ACHN (cell line): Measurements from ENCODE around the gene GSAP.

Experiments used
- DNase-seq: peaks from one replicate; pipeline ENCODE4 v3.0.0-alpha.2; 2015
- in situ Hi-C: cut with HindIII; loops from 2 replicates; pipeline ENCODE4 v1.10.0; 2017; ENCODE audit warnings: low sequenced_read_pairs, low pct_ligation_motif_present, low pct_unique_long_range_greater_than_20kb

Gene GSAP

DNA sequence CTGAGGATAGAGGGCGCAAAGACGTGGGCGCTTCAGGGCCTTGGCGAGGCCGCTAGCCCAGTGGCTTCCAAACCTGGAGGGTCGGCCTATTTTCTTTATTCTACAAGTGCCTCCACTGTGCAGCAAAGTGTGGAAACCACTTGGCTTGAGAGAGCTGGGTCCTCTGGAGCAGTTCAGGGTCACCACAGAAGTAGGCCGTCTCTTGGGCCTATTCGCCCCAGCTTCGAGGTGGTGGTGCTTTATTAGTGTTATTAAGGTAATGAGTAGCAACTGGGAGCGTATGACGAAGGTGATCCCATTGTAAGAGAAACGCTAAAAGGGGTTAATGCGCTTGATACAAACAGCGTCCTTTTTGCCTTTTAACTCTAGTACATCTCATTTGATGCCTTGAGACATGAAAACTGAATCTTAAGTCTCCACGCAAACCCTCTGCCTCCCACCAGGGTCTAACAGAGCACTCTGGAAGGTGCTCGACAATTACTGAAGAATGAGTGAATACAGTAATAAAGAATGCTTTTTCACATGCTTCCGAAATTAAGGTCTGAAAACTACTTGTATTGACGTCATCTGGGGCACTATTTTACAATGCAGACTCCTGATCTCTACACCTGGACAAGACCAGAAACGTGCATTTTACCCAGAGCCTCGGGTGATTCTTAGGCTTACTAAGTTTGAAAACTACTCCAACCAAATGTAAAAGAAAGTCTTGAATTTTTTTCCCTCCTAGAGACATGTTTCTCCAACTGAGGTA lies 647 bp upstream of the GSAP start:
- in situ Hi-C loops, result no loop called here

DNA sequence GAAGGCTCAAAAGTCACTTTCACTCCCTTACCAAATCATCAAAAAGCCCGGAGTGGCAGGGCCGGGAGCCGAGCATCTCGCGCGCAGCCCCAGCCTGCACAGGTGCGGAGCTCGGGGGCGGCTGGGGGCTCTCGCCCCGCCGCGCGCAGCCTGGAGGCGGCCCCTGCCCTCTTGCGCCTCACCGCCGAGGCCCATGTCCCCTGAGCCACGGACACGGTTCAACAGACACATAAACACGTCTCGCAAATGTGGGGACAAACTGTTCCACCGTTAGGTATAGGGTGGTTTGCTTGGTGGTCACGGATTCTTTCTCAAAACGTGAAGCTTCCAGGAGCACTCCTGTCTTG lies 700 bp downstream of the GSAP start:
- in situ Hi-C loops, result no loop called here
- DNase-seq, result peak; percentile 21

More for the DNA sequence above, 647 bp upstream of the GSAP start:
- DNase-seq, result peak; percentile 38

- no peak for DNase-seq
- in situ Hi-C loops, result no loop called here
Observed at GRCh38 chr7:77413861-77414424, 2.2 kb downstream of the GSAP start.

DNA sequence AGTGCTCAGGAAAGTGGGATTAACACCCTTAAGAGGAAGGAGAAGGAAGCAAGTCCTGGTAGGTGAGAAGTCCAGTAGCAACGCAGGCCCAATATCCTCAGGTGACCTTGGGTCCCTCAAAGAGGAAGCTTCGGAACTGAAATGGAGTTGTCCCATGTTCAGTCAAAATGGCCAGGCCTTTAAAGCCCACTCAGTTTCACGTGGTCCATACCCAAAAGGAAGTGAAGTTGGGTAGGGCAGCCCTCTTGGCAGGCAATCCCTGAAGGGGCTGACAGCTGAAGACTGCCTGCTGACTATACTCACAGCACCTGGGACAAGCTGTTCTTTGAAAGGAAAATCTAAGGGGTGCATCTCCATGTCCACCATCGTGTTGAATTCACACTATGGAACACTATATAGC lies 3.0 kb downstream of the GSAP start:
- DNase-seq, result no peak
- in situ Hi-C loops, result no loop called here

GRCh38 chr7:77409739-77410547 lies 6.2 kb downstream of the GSAP start:
- in situ Hi-C loops, result no loop called here
- DNase-seq, result peak; percentile 55

DNA sequence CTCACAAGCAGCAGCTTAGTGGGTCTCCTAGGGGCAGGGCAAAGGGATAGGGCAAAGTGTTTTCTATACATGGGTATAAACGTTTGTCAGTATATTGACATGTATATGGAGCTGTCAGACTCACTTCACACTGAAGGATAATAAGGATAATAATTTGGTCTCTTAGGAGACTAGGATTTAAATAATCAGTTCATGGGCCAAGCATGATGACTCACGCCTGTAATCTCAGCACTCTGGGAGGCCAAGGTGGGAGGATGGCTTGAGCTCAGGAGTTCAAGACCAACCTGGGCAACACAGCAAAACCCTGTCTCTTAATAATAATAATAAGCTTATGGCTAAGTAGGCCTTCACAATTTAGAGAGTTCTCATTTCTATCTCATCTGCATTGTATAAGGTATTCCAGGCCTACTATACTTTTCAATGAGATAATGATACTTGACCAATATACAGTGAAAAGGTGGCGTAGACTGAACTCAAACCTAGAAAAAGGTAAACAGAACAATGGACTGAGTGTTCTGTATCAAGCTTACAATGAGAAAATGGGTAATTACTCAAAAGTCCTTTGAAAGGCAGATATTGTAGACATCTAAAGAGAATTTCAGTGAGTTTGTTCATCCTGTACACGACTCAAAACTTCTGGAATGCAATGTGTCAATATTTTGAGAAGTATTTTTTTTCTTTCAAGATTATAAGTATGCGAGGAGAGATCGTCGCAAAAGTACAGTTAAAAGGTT lies 7.0 kb downstream of the GSAP start:
- in situ Hi-C loops, result no loop called here
- peak; percentile 77 for DNase-seq

- in situ Hi-C loops, result no loop called here
- peak; percentile 26 for DNase-seq
Observed at GRCh38 chr7:77407906-77408305, 8.2 kb downstream of the GSAP start.

DNA sequence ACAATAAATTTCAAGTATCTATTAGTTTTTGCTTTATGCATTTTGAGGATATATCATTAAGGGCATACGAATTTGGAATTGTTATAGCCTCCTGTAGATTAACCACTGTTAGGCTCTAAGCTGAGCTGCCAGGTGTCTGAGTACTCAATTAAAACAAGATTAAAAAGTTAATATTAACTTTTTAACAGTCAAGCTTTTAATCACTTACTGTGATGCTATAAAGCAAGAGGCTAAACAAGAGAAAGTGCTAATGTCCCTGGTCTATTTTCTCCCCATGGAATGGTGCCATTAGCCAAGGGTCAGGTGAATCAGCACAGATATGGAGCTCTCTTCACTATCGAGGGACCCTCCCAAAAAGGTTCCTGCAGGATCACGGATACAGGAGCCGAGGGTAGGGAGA lies 9.7 kb downstream of the GSAP start:
- in situ Hi-C loops, result no loop called here
- no peak for DNase-seq

- in situ Hi-C loops, result no loop called here
- DNase-seq, result no peak
Observed at GRCh38 chr7:77404641-77405040, 11.5 kb downstream of the GSAP start.

GRCh38 chr7:77403957-77404356 lies 12.2 kb downstream of the GSAP start:
- in situ Hi-C loops, result no loop called here
- no peak for DNase-seq

DNA sequence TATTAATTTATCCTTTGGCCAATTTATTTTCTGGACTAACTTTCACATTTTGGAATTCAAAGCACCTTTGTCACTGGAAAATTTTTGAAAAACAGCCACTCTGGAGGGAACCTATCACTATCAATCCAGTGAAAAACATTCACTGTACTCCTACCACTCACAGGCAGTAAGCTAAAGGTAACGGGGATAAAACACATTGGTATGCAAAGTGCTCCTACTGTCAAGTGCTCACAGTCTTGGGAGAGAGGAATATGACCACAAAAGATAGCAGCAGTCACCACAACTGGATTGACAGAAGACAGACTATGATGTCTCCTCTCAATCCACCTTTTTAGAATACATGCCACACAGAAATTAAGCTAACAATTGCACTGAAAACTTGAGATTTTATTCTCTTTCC lies 13.3 kb downstream of the GSAP start:
- DNase-seq, result no peak
- in situ Hi-C loops, result no loop called here

DNA sequence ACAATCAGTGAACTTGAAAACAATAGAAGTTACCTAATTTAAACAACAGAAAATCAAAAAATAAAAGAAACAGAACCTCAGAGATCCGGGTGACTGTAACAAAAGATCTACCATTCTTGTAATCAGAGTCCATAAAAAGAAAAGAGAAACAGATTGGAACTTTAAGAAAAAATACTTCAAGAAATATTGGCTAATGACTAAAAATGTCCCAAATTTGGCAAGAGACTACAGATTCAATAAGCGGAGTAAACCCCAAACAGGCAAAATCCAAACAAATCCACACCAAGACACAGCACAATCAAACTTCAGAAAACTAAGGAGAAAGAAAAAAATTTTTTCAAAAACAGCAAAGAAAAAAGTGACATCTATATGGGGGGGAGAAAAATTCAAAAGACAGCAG lies 15.1 kb downstream of the GSAP start:
- in situ Hi-C loops, result no loop called here
- no peak for DNase-seq

GRCh38 chr7:77399816-77400215 lies 16.3 kb downstream of the GSAP start:
- no peak for DNase-seq
- in situ Hi-C loops, result no loop called here

DNA sequence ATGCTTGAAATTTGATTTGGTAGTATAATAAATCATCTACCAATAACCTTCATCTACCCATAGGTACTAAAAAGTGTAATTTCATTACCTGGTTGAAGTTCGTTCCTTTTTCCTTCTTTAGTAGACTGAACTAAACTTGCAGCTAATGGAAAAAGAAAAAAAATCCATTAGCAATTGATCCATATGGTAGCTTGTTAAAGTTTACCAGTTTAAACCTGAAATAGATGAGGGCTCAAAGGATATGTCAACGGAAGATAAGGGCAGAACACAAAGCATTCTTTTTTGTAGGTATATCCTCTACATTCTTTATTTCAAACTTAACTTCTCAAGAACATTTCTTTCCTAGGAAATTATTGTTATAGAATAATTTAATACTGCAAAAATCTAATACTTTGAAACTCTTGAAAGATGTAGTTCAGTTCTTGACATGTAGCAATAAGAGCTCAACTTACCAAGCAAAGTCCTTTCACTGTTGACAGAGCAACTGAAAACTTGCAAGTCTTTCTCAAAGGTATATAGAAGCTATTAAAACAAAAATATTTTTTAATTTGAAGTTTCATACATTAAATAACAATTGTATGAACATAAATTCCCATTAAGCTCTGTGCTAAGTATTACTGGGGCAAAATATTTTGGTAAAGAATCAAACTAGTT lies 19.1 kb downstream of the GSAP start:
- DNase-seq, result no peak
- in situ Hi-C loops, result no loop called here

- no peak for DNase-seq
Observed at GRCh38 chr7:77395626-77396025, 20.5 kb downstream of the GSAP start.

GRCh38 chr7:77393954-77394353 lies 22.2 kb downstream of the GSAP start:
- DNase-seq, result no peak
- in situ Hi-C loops, result no loop called here

More at GRCh38 chr7:77395626-77396025, 20.5 kb downstream of the GSAP start:
- in situ Hi-C loops, result no loop called here

DNA sequence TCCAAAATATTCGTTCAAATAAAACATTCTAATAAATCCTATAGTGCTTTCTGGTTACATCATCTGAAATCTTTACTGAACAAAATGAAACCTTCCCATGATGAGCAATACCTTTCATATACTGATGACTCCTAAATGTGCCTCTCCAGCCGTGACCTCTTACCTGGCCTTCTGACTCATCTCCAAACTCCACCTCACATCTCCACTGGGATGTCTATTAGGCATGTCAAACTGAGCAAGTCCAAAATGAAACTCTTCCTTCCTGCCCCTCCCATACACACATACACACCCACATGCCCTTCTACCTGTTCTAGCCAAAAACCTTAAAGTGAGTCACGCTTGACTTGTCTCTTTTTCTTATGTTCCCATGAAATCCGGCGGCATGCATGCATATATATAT lies 22.9 kb downstream of the GSAP start:
- in situ Hi-C loops, result no loop called here
- DNase-seq, result no peak

DNA sequence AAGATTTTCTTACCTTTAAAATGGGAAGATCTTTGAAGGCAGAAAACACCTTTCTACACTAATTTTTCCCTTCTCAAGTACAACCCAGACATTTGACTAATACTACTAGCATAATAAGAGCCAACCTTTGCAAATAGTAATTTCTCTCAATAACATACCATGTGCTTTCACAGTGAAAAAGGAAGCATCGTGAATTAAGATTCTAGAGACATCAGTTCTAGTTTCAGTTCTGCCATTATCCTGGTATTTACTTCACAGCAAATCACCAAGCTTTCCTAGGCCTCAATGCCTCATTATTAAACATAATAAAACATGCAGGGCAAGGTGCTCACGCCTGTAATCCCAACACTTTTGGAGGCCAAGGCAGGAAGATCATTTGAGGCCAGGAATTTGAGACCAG lies 24.9 kb downstream of the GSAP start:
- DNase-seq, result no peak
- in situ Hi-C loops, result no loop called here
